DMS114 treated with DMSO at 0.1 percent for 48 hours (cell line): Measurements from ENCODE around the gene NRXN2.

Source experiments
- DNase-seq: peaks from one replicate; lab custom pipeline; 2025; ENCODE audit not compliant: unreplicated experiment; lab: John Stamatoyannopoulos, UW

Gene NRXN2

GRCh38 chr11:64654439-64654838 is 68.6 kb downstream of the NRXN2 start:
- DNase-seq, result no peak

- DNase-seq, result no peak
Measured at GRCh38 chr11:64653388-64653973, 69.5 kb downstream of the NRXN2 start.

- peak; percentile 67 for DNase-seq
Measured at GRCh38 chr11:64652586-64653387, 70.2 kb downstream of the NRXN2 start.

GRCh38 chr11:64650923-64651523 is 72.0 kb downstream of the NRXN2 start:
- DNase-seq, result peak; percentile 22

- DNase-seq, result no peak
Measured at GRCh38 chr11:64649291-64649697, 73.7 kb downstream of the NRXN2 start.

DNA sequence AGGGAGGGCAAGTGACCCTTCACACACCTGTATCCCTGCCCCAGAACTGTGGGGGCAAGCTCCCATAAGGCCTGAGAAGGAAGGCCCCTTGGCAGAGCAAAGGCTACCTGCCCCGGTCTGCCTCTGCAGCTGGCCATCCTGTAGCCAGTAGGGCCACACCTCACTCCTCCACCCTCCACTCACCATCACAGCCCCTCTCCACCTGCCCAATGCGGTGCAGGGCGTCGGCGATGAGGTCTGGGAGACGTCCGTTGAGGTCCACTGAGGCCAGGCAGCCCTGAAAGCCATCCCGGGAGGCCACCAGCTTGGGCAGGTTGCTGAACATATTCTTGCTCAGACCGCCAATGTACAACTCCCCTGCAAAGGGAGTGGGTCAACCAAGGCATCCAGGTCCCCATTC is 74.4 kb downstream of the NRXN2 start:
- no peak for DNase-seq

- no peak for DNase-seq
Measured at GRCh38 chr11:64647019-64647779, 75.8 kb downstream of the NRXN2 start.

GRCh38 chr11:64644647-64645275 is 78.2 kb downstream of the NRXN2 start:
- DNase-seq, result peak; percentile 10

GRCh38 chr11:64643920-64644646 is 78.9 kb downstream of the NRXN2 start:
- DNase-seq, result no peak

DNA sequence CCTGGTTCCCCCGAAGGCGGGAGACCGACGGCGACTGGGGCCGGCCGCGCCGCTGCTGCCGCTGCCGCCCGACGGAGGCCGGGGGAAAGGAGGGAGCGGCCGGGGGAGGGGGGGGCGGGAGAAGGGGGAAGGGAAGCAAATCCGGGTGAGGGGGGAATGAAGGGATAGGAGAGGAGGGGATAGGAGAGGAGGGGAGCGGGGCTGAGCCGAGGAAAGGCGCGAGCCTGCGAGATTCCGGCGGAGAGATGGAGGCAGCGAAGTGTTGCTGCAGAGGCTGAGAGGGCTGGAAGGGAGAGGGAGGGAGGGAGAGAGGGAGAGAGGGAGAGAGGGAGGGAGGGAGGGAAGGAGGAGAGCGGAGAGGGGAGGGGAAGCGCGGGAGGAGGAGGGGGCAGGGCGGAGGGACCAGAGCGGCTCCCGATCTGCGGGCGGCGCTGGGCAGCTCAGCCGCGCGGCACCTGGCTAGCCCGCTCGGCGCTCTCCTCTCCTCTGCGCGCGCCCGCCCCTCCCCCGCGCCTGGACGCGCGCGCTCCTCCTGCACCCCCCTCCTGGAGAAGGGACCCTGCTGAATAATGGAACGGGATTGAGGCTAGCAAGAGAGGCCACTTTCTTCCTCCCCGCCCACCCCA is 79.6 kb downstream of the NRXN2 start:
- no peak for DNase-seq

- DNase-seq, result no peak
Measured at GRCh38 chr11:64642871-64643255, 80.1 kb downstream of the NRXN2 start.

DNA sequence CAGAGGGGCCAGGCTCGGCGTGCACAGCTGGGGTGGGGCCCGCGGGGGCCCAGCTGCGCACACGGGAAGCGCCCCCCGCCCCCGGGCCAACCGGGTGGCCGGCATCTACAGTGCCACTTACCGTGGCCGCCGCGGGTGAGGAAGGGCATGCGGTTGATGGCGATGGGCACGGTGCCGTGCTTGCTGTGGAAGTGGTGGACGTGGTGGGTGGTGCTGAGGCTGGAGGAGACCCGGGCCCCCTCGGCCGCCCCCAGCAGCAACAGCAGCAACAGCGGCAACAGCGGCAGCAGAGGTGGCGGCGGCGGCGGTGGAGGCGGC is 80.6 kb downstream of the NRXN2 start:
- DNase-seq, result no peak

DNA sequence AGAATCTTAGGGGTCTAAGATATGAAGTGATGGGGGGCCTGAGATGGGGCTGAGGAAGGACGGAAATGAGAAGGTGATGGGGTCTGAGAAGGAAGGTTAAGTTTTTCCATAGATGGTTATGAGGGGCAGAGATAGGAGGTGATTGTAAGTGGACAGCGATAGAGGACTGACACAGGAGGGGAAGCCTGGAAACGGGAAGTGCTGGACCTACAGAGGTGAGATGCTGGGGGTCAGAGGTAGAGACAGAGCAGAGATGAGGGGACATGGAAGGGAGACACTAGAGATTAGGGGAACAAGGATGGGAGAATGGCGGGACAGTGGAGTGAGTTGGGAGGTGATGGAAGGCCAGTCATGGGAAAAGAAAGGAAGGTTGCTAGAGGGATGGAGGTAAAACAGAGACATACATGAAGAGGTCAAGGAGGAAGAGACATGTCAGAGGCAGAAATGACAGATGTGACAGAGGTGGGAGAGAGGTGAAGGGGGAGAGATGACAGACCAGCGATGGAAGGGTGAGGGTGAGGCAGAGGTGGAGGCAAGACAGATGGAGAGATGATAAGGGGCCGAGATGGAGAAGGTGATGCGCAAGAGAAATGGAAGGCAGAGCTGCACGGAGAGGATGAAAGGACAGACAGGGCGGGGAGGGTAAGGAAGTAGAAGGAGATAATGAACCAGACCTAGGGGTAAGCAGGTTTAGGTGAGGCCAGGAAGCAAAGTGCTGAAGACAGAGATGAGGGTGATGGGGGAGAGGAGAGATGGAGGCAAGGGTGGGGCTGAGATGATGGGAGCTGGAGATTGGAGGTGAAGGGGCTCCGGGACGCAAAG is 81.2 kb downstream of the NRXN2 start:
- DNase-seq, result no peak

GRCh38 chr11:64639885-64640284 is 83.1 kb downstream of the NRXN2 start:
- DNase-seq, result no peak

DNA sequence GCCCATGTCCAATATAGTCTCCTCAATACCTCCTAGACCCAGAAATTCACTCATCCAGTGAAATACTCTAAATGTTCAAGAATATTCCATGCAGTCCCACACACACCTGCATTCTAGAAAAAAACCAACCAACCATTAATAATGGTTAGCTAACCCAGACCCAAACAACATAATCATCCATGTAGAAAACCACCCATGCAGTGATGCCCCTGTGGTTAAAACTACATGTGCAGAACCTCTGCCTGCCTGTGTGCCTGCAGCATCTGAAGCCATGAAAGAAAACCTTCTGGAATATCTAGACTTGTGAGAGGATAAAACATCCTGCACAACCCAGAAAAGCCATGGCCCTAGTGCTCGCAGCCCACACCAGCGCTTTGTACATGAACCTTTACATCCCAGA is 84.2 kb downstream of the NRXN2 start:
- no peak for DNase-seq

DNA sequence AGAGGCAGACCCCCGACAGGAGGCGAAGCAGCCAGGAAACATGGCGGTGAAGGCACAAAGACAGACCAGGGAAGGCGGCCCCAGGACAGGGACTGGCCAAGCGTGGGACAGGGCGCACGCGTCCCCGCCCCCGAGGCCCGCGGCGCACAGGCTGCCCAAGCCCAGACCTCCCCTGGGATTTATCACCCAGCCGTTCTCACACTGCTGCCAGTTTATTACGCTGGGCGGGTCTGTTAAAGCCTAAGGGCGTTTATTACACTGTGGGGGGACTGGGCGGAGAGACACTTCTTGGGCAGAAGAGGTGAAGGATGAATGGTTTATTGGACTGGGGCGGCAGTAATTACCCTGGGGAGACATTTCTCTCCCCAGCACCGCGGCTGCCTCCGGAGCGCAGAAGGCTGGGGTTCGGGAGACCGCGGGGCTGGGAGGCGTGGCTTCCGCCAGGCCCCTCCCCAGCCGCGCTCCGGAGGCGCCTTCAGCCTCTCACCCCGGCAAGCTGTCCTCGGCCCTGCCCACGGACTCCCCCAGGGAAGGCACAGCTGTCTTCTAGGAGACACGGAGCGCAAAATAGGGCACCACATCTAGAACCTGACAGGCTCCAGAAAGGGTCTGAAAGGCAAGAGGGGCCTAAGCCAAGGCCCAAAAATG is 84.9 kb downstream of the NRXN2 start:
- no peak for DNase-seq

GRCh38 chr11:64637334-64638017 is 85.5 kb downstream of the NRXN2 start:
- DNase-seq, result no peak

GRCh38 chr11:64633555-64634159 is 89.3 kb downstream of the NRXN2 start:
- DNase-seq, result no peak
